Immature natural killer cell (primary cell): ENCODE measurements around the gene APBA3. TPM values are rescaled to one million over a fixed set of nuclear protein-coding genes. Genes with fewer than 3 reads are reported as not detected.

ENCODE experiments used
- DNase-seq, 3 donors: peaks; one replicate each; pipeline ENCODE4 v3.0.0; 2022; ENCODE audit warnings: mixed read lengths in 1 of 3
- H3K27ac Mint-ChIP-seq, 6 donors: one replicate each; pipeline ENCODE4 v1.8.0; 2020; ENCODE audit warnings: mixed read lengths in 6 of 6, mild to moderate bottlenecking in 5 of 6, inconsistent platforms in 4 of 6, moderate library complexity in 3 of 6
- H3K27me3 Mint-ChIP-seq, 3 donors: one replicate each; pipeline ENCODE4 v1.8.0; 2020 to 2021; ENCODE audit warnings: low read depth in 3 of 3, mild to moderate bottlenecking in 3 of 3, mixed read lengths in 3 of 3, moderate library complexity in 3 of 3, inconsistent platforms in 1 of 3
- H3K36me3 Mint-ChIP-seq, 3 donors: one replicate each; pipeline ENCODE4 v1.8.0; 2020; ENCODE audit warnings: mixed read lengths in 3 of 3, inconsistent platforms in 2 of 3, mild to moderate bottlenecking in 2 of 3
- H3K4me1 Mint-ChIP-seq, 2 donors: one replicate each; pipeline ENCODE4 v1.8.0; 2020; ENCODE audit warnings: inconsistent platforms in 2 of 2, mild to moderate bottlenecking in 2 of 2, mixed read lengths in 2 of 2, moderate library complexity in 1 of 2
- H3K4me3 Mint-ChIP-seq, 5 donors: one replicate each; pipeline ENCODE4 v1.8.0; 2020; ENCODE audit warnings: mild to moderate bottlenecking in 5 of 5, mixed read lengths in 5 of 5, inconsistent platforms in 3 of 5, moderate library complexity in 3 of 5
- H3K9me3 Mint-ChIP-seq, 6 donors: one replicate each; pipeline ENCODE4 v1.8.0; 2020; ENCODE audit warnings: mild to moderate bottlenecking in 6 of 6, mixed read lengths in 6 of 6, inconsistent platforms in 4 of 6, moderate library complexity in 3 of 6
- polyA plus RNA-seq, 3 donors: library from polyadenylated mRNA; unstranded; fragments of 300-500 nt; fragmentation: Illumina TruSeq; gene quantifications; one replicate each; pipeline ENCODE4 v1.2.3, GENCODE V29; 2021

The APBA3 gene
- polyA plus RNA-seq, 3 donors from 2014 or later = 24.2 to 32.4 (median 31.2) TPM

DNA sequence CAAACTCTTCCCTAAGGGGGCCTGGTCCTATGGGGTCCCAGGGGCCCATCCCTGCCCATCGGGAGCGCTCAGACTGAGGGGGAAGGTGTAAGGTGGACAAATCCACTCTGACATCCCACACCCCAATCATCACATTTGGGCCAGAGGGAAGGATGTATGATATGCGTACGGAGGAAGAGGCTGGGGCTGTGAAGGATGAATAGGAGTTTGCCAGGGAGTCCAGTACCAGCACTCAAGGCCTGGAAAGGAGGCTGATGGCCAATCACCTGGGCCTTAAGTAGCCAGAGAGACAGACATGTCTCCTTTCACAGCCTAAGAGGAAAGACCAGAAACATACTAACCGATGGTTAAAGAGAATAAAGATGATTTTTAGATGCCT, 38.4 kb downstream of the APBA3 start:
- H3K9me3 Mint-ChIP-seq = no peaks in the 10 kb centered on the region
- no peak for DNase-seq
- peaks cover 5 to 15% (median 11%) of the 10 kb centered on the region in 3 donors for H3K27me3 Mint-ChIP-seq
- no peak overlapping the region for H3K27ac Mint-ChIP-seq
- H3K36me3 Mint-ChIP-seq = no peaks in the 10 kb centered on the region
- H3K4me3 Mint-ChIP-seq = peak overlapping the region in 2 of 5 donors; percentile 1 to 3
- H3K4me1 Mint-ChIP-seq = peaks cover 5 to 14% of the 10 kb centered on the region in 2 donors

DNA sequence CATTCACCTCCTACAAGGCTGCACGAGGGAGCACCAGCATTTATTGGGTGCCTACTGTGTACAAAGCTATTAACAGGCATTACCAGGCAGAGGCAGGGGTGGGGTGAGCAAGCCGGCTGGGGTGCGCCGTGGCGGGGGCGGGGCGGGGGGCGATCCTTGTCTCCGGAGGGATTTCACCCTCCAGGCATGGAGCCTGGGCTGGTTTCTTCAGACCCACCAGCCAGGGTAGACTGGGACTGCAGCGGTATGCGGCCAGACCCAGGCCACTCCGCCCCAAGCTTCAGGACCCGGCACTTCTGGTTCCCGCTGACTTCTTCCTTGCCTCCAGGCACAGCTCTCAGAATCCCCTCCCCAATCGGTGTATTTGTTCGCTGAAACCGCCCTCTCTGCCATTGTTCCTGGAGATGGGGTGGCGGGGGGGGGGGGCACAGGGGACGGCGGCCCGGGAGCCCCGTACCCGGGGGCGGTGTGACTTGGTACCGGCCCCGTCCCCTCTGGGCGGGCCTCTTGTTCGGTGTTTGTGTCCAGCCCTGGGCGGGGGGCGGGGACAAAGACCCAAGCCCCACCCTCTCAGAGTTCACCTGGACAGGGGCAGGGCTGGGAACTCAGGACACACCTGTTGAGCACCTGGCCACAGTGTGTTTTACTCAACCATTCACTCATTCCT, 38.9 kb downstream of the APBA3 start:
- peaks cover 5 to 14% of the 10 kb centered on the region in 2 donors for H3K4me1 Mint-ChIP-seq
- peak overlapping the region in 1 of 6 donors; percentile 28 for H3K27ac Mint-ChIP-seq
- no peaks in the 10 kb centered on the region for H3K9me3 Mint-ChIP-seq
- no peaks in the 10 kb centered on the region for H3K36me3 Mint-ChIP-seq
- no peak for DNase-seq
- H3K4me3 Mint-ChIP-seq = peak overlapping the region in 3 of 5 donors; percentile 21 to 42 (median 42)
- peaks cover 5 to 15% (median 11%) of the 10 kb centered on the region in 3 donors for H3K27me3 Mint-ChIP-seq

- Mint-ChIP-seq H3K36me3 (no peaks in the 10 kb centered on the region), H3K9me3 (no peaks in the 10 kb centered on the region), H3K27ac (peak overlapping the region in 1 of 6 donors; percentile 28), H3K4me1 (peaks cover 5 to 14% of the 10 kb centered on the region in 2 donors), H3K4me3 (peak overlapping the region in 4 of 5 donors; percentile 21 to 42 (median 36)), H3K27me3 (peaks cover 5 to 15% (median 11%) of the 10 kb centered on the region in 3 donors)
- no peak for DNase-seq
Measured at GRCh38 chr19:3721887-3722442, 39.5 kb downstream of the APBA3 start.

DNA sequence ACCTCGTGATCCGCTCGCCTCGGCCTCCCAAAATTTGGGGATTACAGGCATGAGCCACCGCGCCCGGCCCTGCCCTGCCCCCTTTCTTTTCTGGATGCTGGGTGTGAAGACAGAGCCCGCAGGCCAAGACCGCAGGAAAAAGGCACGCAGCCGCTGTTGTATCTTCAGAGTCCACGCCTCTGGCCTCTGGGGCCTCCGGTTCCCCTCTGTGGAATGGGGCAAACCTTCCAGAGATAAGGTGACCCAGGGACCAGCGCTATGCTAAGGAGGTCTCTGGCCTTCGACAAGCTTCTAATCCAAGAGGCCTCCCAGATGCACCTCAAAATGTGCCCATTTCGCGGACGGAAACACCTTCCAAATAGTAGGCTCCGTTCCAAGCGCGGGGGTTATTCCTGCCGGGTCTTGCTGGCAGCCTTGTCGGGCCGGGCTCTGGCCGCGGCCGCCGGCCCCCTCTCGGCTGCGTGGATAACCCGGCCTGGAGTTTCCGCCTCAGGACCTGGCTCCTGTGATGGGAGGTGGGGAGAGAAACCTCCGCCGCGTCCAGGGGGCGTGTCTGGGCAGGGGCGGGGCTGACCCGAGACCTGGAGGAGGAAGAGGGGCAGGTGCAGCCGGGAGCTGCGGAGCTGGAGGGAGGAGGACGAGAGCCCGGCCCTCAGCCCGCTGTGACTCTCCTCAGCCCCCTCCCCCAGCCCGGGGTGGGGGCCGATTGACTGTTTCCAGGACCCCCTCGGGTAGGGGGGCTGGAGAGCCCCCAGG, 40.2 kb downstream of the APBA3 start:
- Mint-ChIP-seq H3K27me3 (peaks cover 5 to 15% (median 11%) of the 10 kb centered on the region in 3 donors), H3K4me3 (peak overlapping the region in 4 of 5 donors; percentile 53 to 68 (median 56)), H3K4me1 (peaks cover 5 to 14% of the 10 kb centered on the region in 2 donors), H3K36me3 (no peaks in the 10 kb centered on the region), H3K9me3 (no peaks in the 10 kb centered on the region), H3K27ac (no peak overlapping the region)
- DNase-seq = peak; percentile 76 to 79 (median 77)

- peaks cover 5 to 15% (median 11%) of the 10 kb centered on the region in 3 donors for H3K27me3 Mint-ChIP-seq
- H3K9me3 Mint-ChIP-seq = no peaks in the 10 kb centered on the region
- peaks cover 5 to 14% of the 10 kb centered on the region in 2 donors for H3K4me1 Mint-ChIP-seq
- H3K36me3 Mint-ChIP-seq = no peaks in the 10 kb centered on the region
- no peak overlapping the region for H3K27ac Mint-ChIP-seq
- H3K4me3 Mint-ChIP-seq = peak overlapping the region in 1 of 5 donors; percentile 68
- DNase-seq = no peak
Measured at GRCh38 chr19:3720349-3720917, 41.1 kb downstream of the APBA3 start.

DNA sequence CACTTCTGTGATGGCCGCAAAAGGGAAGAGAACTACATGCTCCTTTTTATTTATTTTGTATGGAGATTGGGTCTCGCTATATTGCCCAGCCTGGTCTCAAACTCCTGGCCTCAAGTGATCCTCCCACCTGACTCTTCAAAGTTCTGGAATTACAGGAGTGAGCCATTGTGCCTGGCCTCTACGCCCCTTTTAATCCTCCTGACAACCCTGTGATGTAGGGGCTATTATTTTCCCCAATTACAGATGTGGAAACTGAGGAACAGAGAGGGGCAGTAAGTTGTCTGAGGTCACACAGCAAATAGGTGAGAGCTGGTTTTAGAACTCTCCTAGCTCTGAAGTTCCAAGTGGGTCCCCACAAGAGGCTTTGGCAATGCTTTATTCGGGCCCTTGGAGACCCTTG, 41.6 kb downstream of the APBA3 start:
- Mint-ChIP-seq H3K4me1 (peaks cover 5 to 14% of the 10 kb centered on the region in 2 donors), H3K27me3 (peaks cover 5 to 15% (median 11%) of the 10 kb centered on the region in 3 donors), H3K9me3 (no peaks in the 10 kb centered on the region), H3K4me3 (no peak overlapping the region), H3K27ac (no peak overlapping the region), H3K36me3 (no peaks in the 10 kb centered on the region)
- DNase-seq = no peak

GRCh38 chr19:3716147-3716668, 45.3 kb downstream of the APBA3 start:
- DNase-seq = no peak
- no peaks in the 10 kb centered on the region for H3K9me3 Mint-ChIP-seq
- H3K27ac Mint-ChIP-seq = no peak overlapping the region
- H3K27me3 Mint-ChIP-seq = peaks cover 5 to 14% (median 8%) of the 10 kb centered on the region in 3 donors
- H3K36me3 Mint-ChIP-seq = no peaks in the 10 kb centered on the region
- no peak overlapping the region for H3K4me3 Mint-ChIP-seq
- peaks cover 0 to 7% of the 10 kb centered on the region in 2 donors for H3K4me1 Mint-ChIP-seq

DNA sequence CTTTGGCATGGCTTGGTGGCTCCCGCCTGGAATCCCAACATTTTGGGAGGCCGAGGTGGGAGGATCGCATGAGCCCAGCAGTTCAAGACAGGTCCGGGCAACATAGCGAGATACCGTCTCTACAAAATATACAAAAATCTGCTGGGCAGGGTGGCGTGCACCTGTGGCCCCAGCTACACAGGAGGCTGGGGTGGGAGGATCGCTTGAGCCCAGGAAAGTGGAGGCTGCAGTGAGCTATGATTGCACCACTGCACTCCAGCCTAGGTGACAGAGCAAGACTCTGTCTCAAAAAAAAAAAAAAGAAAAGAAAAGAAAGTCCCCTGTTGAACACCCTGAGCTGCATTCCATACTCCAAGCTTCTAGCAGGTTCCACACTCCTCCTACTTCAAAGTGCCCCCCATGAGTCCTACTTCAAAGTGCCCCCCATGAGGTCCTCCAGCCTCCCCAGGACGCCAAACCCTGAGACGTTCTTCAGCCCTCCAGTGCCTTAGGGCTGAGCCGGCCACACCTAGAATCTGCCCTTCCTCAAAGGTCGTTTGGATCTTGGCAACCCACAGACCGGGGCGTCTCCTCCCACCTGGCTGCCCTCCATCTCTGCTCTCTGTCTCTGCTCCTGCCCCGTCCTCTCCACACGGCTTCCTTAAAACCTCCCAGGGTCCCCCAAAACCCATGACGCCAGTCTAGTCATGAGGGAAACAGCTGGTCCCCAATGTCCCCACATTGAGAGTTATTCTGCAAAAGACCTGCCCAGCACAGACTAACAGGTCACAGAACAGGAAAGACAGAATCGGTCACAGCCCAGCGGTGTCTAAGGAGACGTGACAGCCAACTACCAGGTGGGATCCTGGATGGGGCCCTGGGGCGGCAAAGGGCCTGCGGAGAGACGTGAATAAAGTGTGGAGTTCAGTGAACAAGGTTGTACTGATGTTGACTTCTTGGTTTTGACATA, 48.6 kb downstream of the APBA3 start:
- no peak overlapping the region for H3K27ac Mint-ChIP-seq

GRCh38 chr19:3710265-3710812, 51.2 kb downstream of the APBA3 start:
- no peak for DNase-seq
- Mint-ChIP-seq H3K4me3 (no peak overlapping the region), H3K27me3 (peaks cover 2 to 9% (median 9%) of the 10 kb centered on the region in 3 donors), H3K9me3 (no peaks in the 10 kb centered on the region), H3K4me1 (no peaks in the 10 kb centered on the region), H3K27ac (no peak overlapping the region), H3K36me3 (no peaks in the 10 kb centered on the region)

More for the DNA sequence above, 48.6 kb downstream of the APBA3 start:
- no peaks in the 10 kb centered on the region for H3K4me1 Mint-ChIP-seq
- H3K9me3 Mint-ChIP-seq = no peaks in the 10 kb centered on the region
- H3K27me3 Mint-ChIP-seq = peaks cover 2 to 7% (median 3%) of the 10 kb centered on the region in 3 donors
- no peaks in the 10 kb centered on the region for H3K36me3 Mint-ChIP-seq
- H3K4me3 Mint-ChIP-seq = no peak overlapping the region
- no peak for DNase-seq

DNA sequence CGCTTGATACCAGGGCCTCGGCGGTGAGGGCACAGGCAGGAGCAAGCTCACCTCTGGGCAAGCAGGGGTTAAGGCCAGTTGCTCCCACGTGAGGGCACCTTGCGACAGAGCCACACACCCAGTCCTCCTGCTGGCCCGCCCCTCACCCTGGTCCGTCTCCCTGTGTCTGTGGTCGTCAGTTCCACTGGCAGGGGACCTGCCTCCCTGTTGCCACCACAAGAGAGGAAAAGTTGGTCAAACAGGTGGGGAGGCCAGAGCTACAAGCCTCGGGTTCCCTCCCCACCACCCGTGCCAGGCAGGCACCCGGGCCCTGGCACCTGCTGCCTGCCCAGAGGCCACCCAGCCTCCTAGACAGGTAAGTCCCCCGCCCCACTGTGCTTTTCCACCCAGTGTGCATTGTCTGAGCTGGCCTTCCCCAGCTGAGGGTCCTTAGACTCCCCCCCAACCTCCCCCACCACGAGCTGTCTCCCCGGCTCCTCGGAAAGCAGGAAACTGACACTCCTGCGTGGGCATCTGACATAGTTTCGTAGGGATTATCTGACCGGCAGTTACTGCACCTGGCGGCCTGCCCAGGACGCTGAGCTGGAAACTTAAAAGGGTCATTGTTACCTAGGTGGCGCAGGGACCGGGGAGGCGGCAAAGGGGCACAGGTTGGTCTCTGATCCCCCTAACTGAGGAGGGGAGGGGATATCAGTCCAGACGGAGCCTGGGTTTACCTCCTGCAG, 53.1 kb downstream of the APBA3 start, which contains the start of gene TJP3:
Gene TJP3 (plus strand): TSS at position 178 of the 725 bp plus-strand sequence. CDS start 20,049 bp downstream, outside the sequence.
- no peak for DNase-seq
- Mint-ChIP-seq H3K27ac (no peak within 1 kb of the TSS), H3K27me3 (peaks cover 8 to 9% (median 9%) of the 10 kb centered on the region in 3 donors), H3K36me3 (no peaks in the 10 kb centered on the region), H3K4me3 (no peak within 1 kb of the TSS), H3K4me1 (no peaks in the 10 kb centered on the region), H3K9me3 (no peaks in the 10 kb centered on the region)

GRCh38 chr19:3707868-3708206, 53.7 kb downstream of the APBA3 start:
- peaks cover 6 to 11% (median 6%) of the 10 kb centered on the region in 3 donors for H3K27me3 Mint-ChIP-seq
- no peaks in the 10 kb centered on the region for H3K36me3 Mint-ChIP-seq
- DNase-seq = no peak
- H3K4me1 Mint-ChIP-seq = no peaks in the 10 kb centered on the region
- H3K9me3 Mint-ChIP-seq = no peaks in the 10 kb centered on the region
- no peak overlapping the region for H3K4me3 Mint-ChIP-seq
- no peak overlapping the region for H3K27ac Mint-ChIP-seq

GRCh38 chr19:3701200-3701599, 60.3 kb downstream of the APBA3 start:
- peak overlapping the region in 4 of 5 donors; percentile 33 to 62 (median 56) for H3K4me3 Mint-ChIP-seq
- no peaks in the 10 kb centered on the region for H3K9me3 Mint-ChIP-seq
- H3K27me3 Mint-ChIP-seq = peaks cover 0 to 9% (median 6%) of the 10 kb centered on the region in 3 donors
- no peaks in the 10 kb centered on the region for H3K36me3 Mint-ChIP-seq
- H3K4me1 Mint-ChIP-seq = peaks cover 18 to 30% of the 10 kb centered on the region in 2 donors
- DNase-seq = no peak
- peak overlapping the region in 1 of 6 donors; percentile 7 for H3K27ac Mint-ChIP-seq
